Brain microvascular endothelial cell (primary cell): ENCODE measurements around the gene IMMP2L.
"Not testable (repeated sequence)": the region's sequence is repeated elsewhere in the genome, so short reads cannot be mapped to it uniquely, and the experiment has no call there.

Source experiments
- DNase-seq: peaks from one replicate; pipeline ENCODE4 v3.0.0-alpha.2; 2020
- H3K27ac ChIP-seq: fragments of 250-450 bp; sonication (Bioruptor Pico); 2 replicates; pipeline ENCODE4 v1.5.1; 2020; ENCODE audit warnings: mild to moderate bottlenecking, moderate library complexity
- H3K27me3 ChIP-seq: fragments of 250-450 bp; sonication (Bioruptor Pico); replicated peaks from 2 replicates; pipeline ENCODE4 v1.5.1; 2020; ENCODE audit warnings: mild to moderate bottlenecking
- H3K36me3 ChIP-seq: fragments of 250-450 bp; sonication (Bioruptor Pico); replicated peaks from 2 replicates; pipeline ENCODE4 v1.5.1; 2020; ENCODE audit warnings: mild to moderate bottlenecking
- H3K4me3 ChIP-seq: 2 replicates; pipeline ENCODE4 v1.5.1; 2011; ENCODE audit warnings: low read depth, mild to moderate bottlenecking, control low read depth, low read length, moderate library complexity
- CTCF ChIP-seq: IDR thresholded peaks from 2 replicates; pipeline ENCODE4 v1.5.1; 2011; ENCODE audit warnings: low read depth, mild to moderate bottlenecking, moderate library complexity, low read length, control low read depth, inconsistent platforms; ENCODE audit errors: missing control alignments
- in situ Hi-C: cut with HindIII; loops from 2 replicates; pipeline ENCODE4 v1.10.0; 2017; ENCODE audit warnings: low sequenced_read_pairs, low pct_ligation_motif_present

The IMMP2L gene

GRCh38 chr7:111272092-111272491 lies 290.2 kb downstream of the IMMP2L start:
- TF ChIP-seq CTCF, result no peak
- no peak overlapping the region for H3K4me3 ChIP-seq
- DNase-seq, result no peak
- no peaks in the 10 kb centered on the region for H3K36me3 ChIP-seq
- no peak overlapping the region for H3K27ac ChIP-seq
- in situ Hi-C loops, result no loop called here
- no peaks in the 10 kb centered on the region for H3K27me3 ChIP-seq

GRCh38 chr7:111270794-111271193 lies 291.5 kb downstream of the IMMP2L start:
- in situ Hi-C loops, DNase-seq, H3K4me3 ChIP-seq, H3K27ac ChIP-seq, H3K36me3 ChIP-seq, H3K27me3 ChIP-seq: not testable (repeated sequence)

- no peak for TF ChIP-seq CTCF
- Histone ChIP-seq H3K27me3 (no peaks in the 10 kb centered on the region), H3K27ac (no peak overlapping the region), H3K36me3 (no peaks in the 10 kb centered on the region), H3K4me3 (no peak overlapping the region)
- no peak for DNase-seq
- in situ Hi-C loops, result no loop called here
These were observed 293.4 kb downstream of the IMMP2L start for GRCh38 chr7:111268941-111269340.

GRCh38 chr7:111266613-111267012 lies 295.7 kb downstream of the IMMP2L start:
- no peak overlapping the region for H3K4me3 ChIP-seq
- no peak for TF ChIP-seq CTCF
- DNase-seq, result peak; percentile 28
- no peak overlapping the region for H3K27ac ChIP-seq
- in situ Hi-C loops, result no loop called here
- H3K36me3 ChIP-seq, result no peaks in the 10 kb centered on the region
- H3K27me3 ChIP-seq, result no peaks in the 10 kb centered on the region

GRCh38 chr7:111265394-111265793 lies 296.9 kb downstream of the IMMP2L start:
- in situ Hi-C loops, result no loop called here
- no peak overlapping the region for H3K4me3 ChIP-seq
- TF ChIP-seq CTCF, result no peak
- DNase-seq, result no peak
- no peak overlapping the region for H3K27ac ChIP-seq
- no peaks in the 10 kb centered on the region for H3K36me3 ChIP-seq
- H3K27me3 ChIP-seq, result no peaks in the 10 kb centered on the region

- no peak for TF ChIP-seq CTCF
- in situ Hi-C loops, result no loop called here
These were observed 297.3 kb downstream of the IMMP2L start for GRCh38 chr7:111264981-111265380.

More at GRCh38 chr7:111264981-111265380, 297.3 kb downstream of the IMMP2L start:
- H3K4me3 ChIP-seq, result no peak overlapping the region
- no peak overlapping the region for H3K27ac ChIP-seq
- no peak for DNase-seq
- no peaks in the 10 kb centered on the region for H3K36me3 ChIP-seq
- no peaks in the 10 kb centered on the region for H3K27me3 ChIP-seq
